HepG2 (cell line): ENCODE measurements around the gene CTSA. TPM values are rescaled to one million over a fixed set of nuclear protein-coding genes. Genes with fewer than 3 reads are reported as not detected.

Experiments
- ARID2 ChIP-seq: sonication (generic); formaldehyde crosslinking; IDR thresholded peaks from 2 replicates; pipeline ENCODE4 v1.8.1; 2022; ENCODE audit warnings: mild to moderate bottlenecking, missing genetic modification reagents, borderline replicate concordance
- CREB1 ChIP-seq, 2 experiments: fragments of 450-650 bp in 1 of 2; IDR thresholded peaks; 2 replicates each; pipeline ENCODE4 v1.6.1; 2016 to 2017; ENCODE audit warnings: control low read depth in 1 of 2, mild to moderate bottlenecking in 1 of 2, missing compliant biosample characterization in 1 of 2, missing genetic modification characterization in 1 of 2
- DNMT3B ChIP-seq: conservative IDR thresholded peaks from 2 replicates; pipeline ENCODE4 v1.6.1; 2016; ENCODE audit warnings: missing biosample characterization, control low read depth
- ETV6 ChIP-seq: sonication (generic); formaldehyde crosslinking; conservative IDR thresholded peaks from 2 replicates; pipeline ENCODE4 v1.4.0; 2020; ENCODE audit warnings: missing genetic modification reagents
- FOXC1 ChIP-seq: sonication (generic); formaldehyde crosslinking; IDR thresholded peaks from 2 replicates; pipeline ENCODE4 v1.8.0; 2022; ENCODE audit warnings: mild to moderate bottlenecking, missing genetic modification reagents, borderline replicate concordance
- HES4 ChIP-seq: sonication (generic); formaldehyde crosslinking; IDR thresholded peaks from 2 replicates; pipeline ENCODE4 v1.9.0; 2021; ENCODE audit warnings: mild to moderate bottlenecking, missing genetic modification reagents, borderline replicate concordance
- KLF16 ChIP-seq, 2 experiments: sonication (generic) in 1 of 2; formaldehyde crosslinking in 1 of 2; IDR thresholded peaks; 2 replicates each; pipeline versions ENCODE4 v1.6.1 to v1.8.0; 2016 to 2023; ENCODE audit warnings: missing genetic modification reagents in 2 of 2, missing compliant biosample characterization in 1 of 2
- NFYB ChIP-seq: sonication (generic); formaldehyde crosslinking; IDR thresholded peaks from 2 replicates; pipeline ENCODE4 v1.4.0; 2020; ENCODE audit warnings: missing genetic modification reagents
- NONO ChIP-seq, 2 experiments: fragments of 450-650 bp in 1 of 2; sonication (generic) in 1 of 2; formaldehyde crosslinking in 1 of 2; IDR thresholded peaks in 1 of 2; conservative IDR thresholded peaks in 1 of 2; 2 replicates each; pipeline versions ENCODE4 v1.6.1 to v1.8.0; 2017 to 2022; ENCODE audit warnings: mild to moderate bottlenecking in 1 of 2, missing genetic modification reagents in 1 of 2, moderate library complexity in 1 of 2
- RARA ChIP-seq: IDR thresholded peaks from 2 replicates; pipeline ENCODE4 v1.6.1; 2016; ENCODE audit warnings: missing genetic modification reagents, missing compliant biosample characterization
- REXO4 ChIP-seq: sonication (generic); formaldehyde crosslinking; IDR thresholded peaks from 2 replicates; pipeline ENCODE4 v1.8.0; 2022; ENCODE audit warnings: missing genetic modification reagents, mild to moderate bottlenecking, borderline replicate concordance
- SOX6 ChIP-seq, 2 experiments: fragments of 450-650 bp in 1 of 2; sonication (generic) in 1 of 2; formaldehyde crosslinking in 1 of 2; IDR thresholded peaks; 2 replicates each; pipeline versions ENCODE4 v1.4.0 to v1.6.1; 2017 to 2020; ENCODE audit warnings: antibody characterized with exemption in 1 of 2, mild to moderate bottlenecking in 1 of 2, missing genetic modification reagents in 1 of 2
- SP5 ChIP-seq: IDR thresholded peaks from 2 replicates; pipeline ENCODE4 v1.6.1; 2016; ENCODE audit warnings: low read depth, borderline replicate concordance
- U2AF2 ChIP-seq: fragments of 200-400 bp; formaldehyde crosslinking; IDR thresholded peaks from 2 replicates; pipeline ENCODE4 v1.6.1; 2017; ENCODE audit warnings: low read depth, mild to moderate bottlenecking, low read length
- ZFP91 ChIP-seq: sonication (generic); formaldehyde crosslinking; IDR thresholded peaks from 2 replicates; pipeline ENCODE4 v1.9.0; 2022; ENCODE audit warnings: missing genetic modification reagents, mild to moderate bottlenecking, borderline replicate concordance
- ZNF180 ChIP-seq: sonication (generic); formaldehyde crosslinking; IDR thresholded peaks from 2 replicates; pipeline ENCODE4 v1.4.0; 2020; ENCODE audit warnings: low read depth, missing genetic modification reagents, borderline replicate concordance
- ZNF224 ChIP-seq: sonication (generic); formaldehyde crosslinking; IDR thresholded peaks from 2 replicates; pipeline ENCODE4 v1.5.0; 2020; ENCODE audit warnings: mild to moderate bottlenecking, missing genetic modification reagents
- ZNF430 ChIP-seq: sonication (generic); formaldehyde crosslinking; IDR thresholded peaks from 2 replicates; pipeline ENCODE4 v1.9.0; 2021; ENCODE audit warnings: mild to moderate bottlenecking, missing genetic modification reagents
- ZNF737 ChIP-seq: sonication (generic); formaldehyde crosslinking; IDR thresholded peaks from 2 replicates; pipeline ENCODE4 v1.5.0; 2020; ENCODE audit warnings: missing genetic modification reagents, mild to moderate bottlenecking, borderline replicate concordance
- polyA plus RNA-seq, 8 experiments: library from polyadenylated mRNA; depleted of rRNA in 3 of 8; stranded (reverse) in 7 of 8; unstranded in 1 of 8; fragments of >200 nt; fragmentation: Illumina TruSeq in 4 of 8; extraction: Trizol in 4 of 8; gene quantifications; 2 replicates each; pipeline versions ENCODE4 v1.2.1 to v1.2.3, GENCODE V29; 2011 to 2016; ENCODE audit warnings: low read depth in 4 of 8, missing spikeins in 1 of 8, mixed read lengths in 1 of 8; ENCODE audit not compliant: insufficient read depth in 1 of 8
- total RNA-seq, 5 experiments: library from RNA; depleted of rRNA; stranded (reverse); fragments of >200 nt; fragmentation: Illumina TruSeq; extraction: Trizol; gene quantifications; 2 replicates each; pipeline ENCODE4 v1.2.3, GENCODE V29; 2016; ENCODE audit warnings: low read depth in 1 of 5
- TF ChIP-seq, protein P1 (sequence below): IDR thresholded peaks from 2 replicates; pipeline ENCODE4 v1.6.1; 2016; ENCODE audit warnings: mild to moderate bottlenecking
- TF ChIP-seq, protein P2 (sequence below): IDR thresholded peaks from 2 replicates; pipeline ENCODE4 v1.6.1; 2012; ENCODE audit warnings: inconsistent platforms
- TF ChIP-seq, protein P3 (sequence below): IDR thresholded peaks from 2 replicates; pipeline ENCODE4 v1.6.1; 2016; ENCODE audit warnings: low read depth

CTSA gene
- total and polyA plus RNA-seq, 2 of the 13 experiments (the other 11 are each of a cell fraction or from before 2014, with no cell fraction given): 202 to 231 TPM

DNA sequence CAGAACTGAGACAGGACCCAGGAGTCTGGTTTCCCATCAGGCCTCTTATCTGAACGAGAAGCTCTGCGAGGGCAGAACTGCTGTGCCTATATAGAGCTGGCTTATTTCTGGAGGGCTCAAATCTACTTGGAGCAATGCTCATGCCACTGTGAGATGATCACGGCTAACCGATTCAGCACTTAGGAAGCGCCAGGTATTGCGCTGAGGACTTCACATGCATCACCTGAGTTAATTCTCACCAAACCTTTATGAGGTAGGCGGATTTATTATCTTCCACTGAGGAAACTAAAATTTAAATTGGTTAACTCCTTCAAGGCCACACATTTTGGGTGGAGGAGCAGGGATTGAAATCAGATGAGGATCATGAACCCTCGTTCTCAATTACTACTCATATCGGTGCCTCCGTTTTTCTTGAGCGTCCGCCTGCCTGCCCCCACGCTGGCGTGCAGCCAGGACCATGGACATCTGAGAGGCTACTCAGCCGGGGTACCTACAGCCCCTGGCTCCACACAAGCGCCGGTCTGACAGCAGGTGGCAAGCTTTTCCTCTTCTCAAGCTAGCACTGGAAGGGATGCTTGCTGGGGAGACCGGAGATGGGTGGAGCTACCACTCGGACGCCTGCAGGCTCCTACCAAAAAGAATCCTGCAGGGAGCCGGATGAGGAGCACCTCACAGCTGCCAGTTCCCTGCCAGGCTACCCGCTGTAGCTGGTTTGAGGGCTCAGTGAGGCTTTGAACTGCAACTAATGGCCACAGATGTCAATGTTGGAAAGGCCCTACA is 42.3 kb downstream of the CTSA start (continued):
- TF ChIP-seq ZFP91 (no peak), RARA (CRISPR knock-in tag) (peak; percentile 38; the same call in 1 of the 2 replicates), ZNF430 (CRISPR knock-in tag) (peak; percentile 77; the same call in 1 of the 2 replicates), ZNF180 (CRISPR knock-in tag) (0 out of 2 replicates have a peak, but pooled peaks have one; percentile 17), NFYB (CRISPR knock-in tag) (0 out of 2 replicates have a peak, but pooled peaks have one; percentile 27), ZNF224 (CRISPR knock-in tag) (peak; percentile 33; the same call in 1 of the 2 replicates), ZNF737 (no peak), NONO (IDR thresholded peaks at IDR 0.05) (no peak), NONO (CRISPR knock-in tag; conservative IDR thresholded peaks at IDR 0.05) (peak; percentile 68; the same call in 1 of the 2 replicates), CREB1 (IDR thresholded peaks at IDR 0.05) (no peak), CREB1 (CRISPR knock-in tag; IDR thresholded peaks at IDR 0.05) (0 out of 2 replicates have a peak, but pooled peaks have one; percentile 43), FOXC1 (peak; percentile 58), HES4 (CRISPR knock-in tag) (peak; percentile 57; the same call in 1 of the 2 replicates), ARID2 (0 out of 2 replicates have a peak, but pooled peaks have one; percentile 35), DNMT3B (CRISPR knock-in tag) (no peak), ETV6 (CRISPR knock-in tag) (peak; percentile 63; the same call in 1 of the 2 replicates), U2AF2 (no peak), KLF16 (CRISPR knock-in tag; IDR thresholded peaks at IDR 0.05) (peak in 1 of 2 experiments; percentile 83; a peak in 2 of 4 replicates), REXO4 (CRISPR knock-in tag) (no peak), SP5 (peak; percentile 31; the same call in 1 of the 2 replicates), SOX6 (IDR thresholded peaks at IDR 0.05) (no peak), SOX6 (CRISPR knock-in tag; IDR thresholded peaks at IDR 0.05) (peak; percentile 58; the same call in 1 of the 2 replicates)
- TF ChIP-seq, protein P1, sequence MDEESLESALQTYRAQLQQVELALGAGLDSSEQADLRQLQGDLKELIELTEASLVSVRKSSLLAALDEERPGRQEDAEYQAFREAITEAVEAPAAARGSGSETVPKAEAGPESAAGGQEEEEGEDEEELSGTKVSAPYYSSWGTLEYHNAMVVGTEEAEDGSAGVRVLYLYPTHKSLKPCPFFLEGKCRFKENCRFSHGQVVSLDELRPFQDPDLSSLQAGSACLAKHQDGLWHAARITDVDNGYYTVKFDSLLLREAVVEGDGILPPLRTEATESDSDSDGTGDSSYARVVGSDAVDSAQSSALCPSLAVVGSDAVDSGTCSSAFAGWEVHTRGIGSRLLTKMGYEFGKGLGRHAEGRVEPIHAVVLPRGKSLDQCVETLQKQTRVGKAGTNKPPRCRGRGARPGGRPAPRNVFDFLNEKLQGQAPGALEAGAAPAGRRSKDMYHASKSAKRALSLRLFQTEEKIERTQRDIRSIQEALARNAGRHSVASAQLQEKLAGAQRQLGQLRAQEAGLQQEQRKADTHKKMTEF: no peak; the same call in 1 of the 2 replicates
- TF ChIP-seq, protein P2, sequence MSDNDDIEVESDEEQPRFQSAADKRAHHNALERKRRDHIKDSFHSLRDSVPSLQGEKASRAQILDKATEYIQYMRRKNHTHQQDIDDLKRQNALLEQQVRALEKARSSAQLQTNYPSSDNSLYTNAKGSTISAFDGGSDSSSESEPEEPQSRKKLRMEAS: peak; percentile 53; the same call in 1 of the 2 replicates
- TF ChIP-seq, protein P3, sequence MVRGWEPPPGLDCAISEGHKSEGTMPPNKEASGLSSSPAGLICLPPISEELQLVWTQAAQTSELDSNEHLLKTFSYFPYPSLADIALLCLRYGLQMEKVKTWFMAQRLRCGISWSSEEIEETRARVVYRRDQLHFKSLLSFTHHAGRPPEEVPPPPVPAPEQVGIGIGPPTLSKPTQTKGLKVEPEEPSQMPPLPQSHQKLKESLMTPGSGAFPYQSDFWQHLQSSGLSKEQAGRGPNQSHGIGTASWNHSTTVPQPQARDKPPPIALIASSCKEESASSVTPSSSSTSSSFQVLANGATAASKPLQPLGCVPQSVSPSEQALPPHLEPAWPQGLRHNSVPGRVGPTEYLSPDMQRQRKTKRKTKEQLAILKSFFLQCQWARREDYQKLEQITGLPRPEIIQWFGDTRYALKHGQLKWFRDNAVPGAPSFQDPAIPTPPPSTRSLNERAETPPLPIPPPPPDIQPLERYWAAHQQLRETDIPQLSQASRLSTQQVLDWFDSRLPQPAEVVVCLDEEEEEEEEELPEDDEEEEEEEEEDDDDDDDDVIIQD: 0 out of 2 replicates have a peak, but pooled peaks have one; percentile 35
